ENCODE measurements around the gene CCL2.

Gene CCL2

GRCh38 chr17:34252095-34252443 is 3.0 kb upstream of the CCL2 start:
- Histone ChIP-seq H3K27me3 (peaks cover 11% of the 10 kb centered on the region), H3K4me1 (ENCODE audit: control insufficient read depth in 1 of 2, insufficient read depth in 1 of 2, low read depth in 1 of 2, low read length in 1 of 2) (peaks cover 42 to 67% of the 10 kb centered on the region in 2 experiments), H3K36me3 (no peaks in the 10 kb centered on the region), H3K9me3 (no peaks in the 10 kb centered on the region), H3K4me3 (ENCODE audit: low read depth in 1 of 2, low read length in 1 of 2) (no peak overlapping the region), H3K27ac (no peak overlapping the region)
- TF ChIP-seq CTCF (IDR thresholded peaks at IDR 0.05): no peak

GRCh38 chr17:34252444-34253138 is 2.5 kb upstream of the CCL2 start:
- Histone ChIP-seq H3K4me3 (ENCODE audit: low read depth in 1 of 2, low read length in 1 of 2) (no peak overlapping the region), H3K27ac (no peak overlapping the region), H3K36me3 (no peaks in the 10 kb centered on the region), H3K4me1 (ENCODE audit: control insufficient read depth in 1 of 2, insufficient read depth in 1 of 2, low read depth in 1 of 2, low read length in 1 of 2) (peaks cover 37 to 62% of the 10 kb centered on the region in 2 experiments), H3K27me3 (peaks cover 11% of the 10 kb centered on the region), H3K9me3 (no peaks in the 10 kb centered on the region)
- TF ChIP-seq CTCF (IDR thresholded peaks at IDR 0.05): no peak

- Histone ChIP-seq H3K9me3 (no peaks in the 10 kb centered on the region), H3K4me3 (ENCODE audit: low read depth in 1 of 2, low read length in 1 of 2) (no peak overlapping the region), H3K27me3 (peaks cover 11% of the 10 kb centered on the region), H3K4me1 (ENCODE audit: control insufficient read depth in 1 of 2, insufficient read depth in 1 of 2, low read depth in 1 of 2, low read length in 1 of 2) (peaks cover 32 to 56% of the 10 kb centered on the region in 2 experiments), H3K36me3 (no peaks in the 10 kb centered on the region), H3K27ac (no peak overlapping the region)
- no peak for TF ChIP-seq CTCF (IDR thresholded peaks at IDR 0.05)
Observed at GRCh38 chr17:34253139-34253525, 2.0 kb upstream of the CCL2 start.

GRCh38 chr17:34254146-34254545 is 939 bp upstream of the CCL2 start:
- no peak overlapping the region for H3K4me3 ChIP-seq (ENCODE audit: low read depth in 1 of 2, low read length in 1 of 2)
- peaks cover 11% of the 10 kb centered on the region for H3K27me3 ChIP-seq
- peaks cover 22 to 46% of the 10 kb centered on the region in 2 experiments for H3K4me1 ChIP-seq (ENCODE audit: control insufficient read depth in 1 of 2, insufficient read depth in 1 of 2, low read depth in 1 of 2, low read length in 1 of 2)
- H3K27ac ChIP-seq: no peak overlapping the region
- H3K36me3 ChIP-seq: no peaks in the 10 kb centered on the region
- H3K9me3 ChIP-seq: no peaks in the 10 kb centered on the region
- no peak for TF ChIP-seq CTCF (IDR thresholded peaks at IDR 0.05)

GRCh38 chr17:34255381-34255732 is 272 bp downstream of the CCL2 start:
- no peak for TF ChIP-seq CTCF (IDR thresholded peaks at IDR 0.05)
- Histone ChIP-seq H3K27ac (no peak overlapping the region), H3K4me1 (ENCODE audit: control insufficient read depth in 1 of 2, insufficient read depth in 1 of 2, low read depth in 1 of 2, low read length in 1 of 2) (peaks cover 13 to 34% of the 10 kb centered on the region in 2 experiments), H3K4me3 (ENCODE audit: low read depth in 1 of 2, low read length in 1 of 2) (no peak overlapping the region), H3K9me3 (no peaks in the 10 kb centered on the region), H3K27me3 (peaks cover 11% of the 10 kb centered on the region), H3K36me3 (no peaks in the 10 kb centered on the region)

All from neutrophil (primary cell).